Natural killer cell treated with Interleukin-12 subunit alpha and Interleukin-12 subunit beta and Interleukin-15 and Interleukin-18, amount 100 ng/mL, for 72 hours (primary cell): ENCODE results near the gene PRSS50. TPM values are rescaled to one million over a fixed set of nuclear protein-coding genes. Genes with fewer than 3 reads are reported as not detected.

Experiments used
- ATAC-seq, 2 donors: fragments of 150-1000 bp; cut with Tn5 transposase in 1 of 2; sonication (Bioruptor Pico), chemical (Tn5 transposase) in 1 of 2; 2 replicates each; pipeline ENCODE4 v1.10.0; 2021
- DNase-seq: peaks from one replicate; pipeline ENCODE4 v3.0.0; 2022; ENCODE audit warnings: low spot score
- H3K27ac Mint-ChIP-seq, 2 donors: 1 replicate in 1 of 2; 2 replicates in 1 of 2; pipeline ENCODE4 v1.8.0; 2022; ENCODE audit warnings: mixed read lengths in 2 of 2, mild to moderate bottlenecking in 1 of 2, moderate library complexity in 1 of 2
- H3K27me3 Mint-ChIP-seq, 2 donors: 1 replicate in 1 of 2; 2 replicates in 1 of 2; pipeline ENCODE4 v1.8.0; 2022; ENCODE audit warnings: mixed read lengths in 2 of 2
- H3K36me3 Mint-ChIP-seq: one replicate; pipeline ENCODE4 v1.8.0; 2022; ENCODE audit warnings: mixed read lengths
- H3K4me1 Mint-ChIP-seq, 2 donors: 1 replicate in 1 of 2; 2 replicates in 1 of 2; pipeline ENCODE4 v1.8.0; 2022; ENCODE audit warnings: low read depth in 2 of 2, mixed read lengths in 2 of 2, mild to moderate bottlenecking in 1 of 2
- H3K4me3 Mint-ChIP-seq: one replicate; pipeline ENCODE4 v1.8.0; 2022; ENCODE audit warnings: mixed read lengths
- H3K9me3 Mint-ChIP-seq: 2 replicates; pipeline ENCODE4 v1.8.0; 2022; ENCODE audit warnings: mixed read lengths
- total RNA-seq, 2 donors: library from RNA; stranded (reverse); gene quantifications; one replicate each; pipeline ENCODE4 v1.2.3, GENCODE V29; 2022

The PRSS50 gene
- total RNA-seq, 2 donors from 2014 or later: not detected

- DNase-seq (no peak), ATAC-seq (no peak)
- no peak overlapping the region for H3K4me3 Mint-ChIP-seq
- H3K27me3 Mint-ChIP-seq: no peaks in the 10 kb centered on the region
- H3K27ac Mint-ChIP-seq: no peak overlapping the region
- no peaks in the 10 kb centered on the region for H3K9me3 Mint-ChIP-seq
- H3K4me1 Mint-ChIP-seq: no peaks in the 10 kb centered on the region
- no peaks in the 10 kb centered on the region for H3K36me3 Mint-ChIP-seq
These were observed 36.3 kb downstream of the PRSS50 start for GRCh38 chr3:46681387-46681786.

GRCh38 chr3:46680298-46680826, 37.3 kb downstream of the PRSS50 start:
- Mint-ChIP-seq H3K27ac (no peak overlapping the region), H3K4me3 (no peak overlapping the region), H3K9me3 (no peaks in the 10 kb centered on the region), H3K27me3 (no peaks in the 10 kb centered on the region), H3K36me3 (no peaks in the 10 kb centered on the region), H3K4me1 (no peaks in the 10 kb centered on the region)
- DNase-seq: no peak
- ATAC-seq: no peak

- ATAC-seq: no peak
- Mint-ChIP-seq H3K9me3 (no peaks in the 10 kb centered on the region), H3K4me3 (no peak overlapping the region), H3K36me3 (no peaks in the 10 kb centered on the region), H3K27me3 (no peaks in the 10 kb centered on the region), H3K4me1 (no peaks in the 10 kb centered on the region), H3K27ac (no peak overlapping the region)
- no peak for DNase-seq
These were observed 38.0 kb downstream of the PRSS50 start for GRCh38 chr3:46679681-46680080.

- Mint-ChIP-seq H3K4me3 (no peak overlapping the region), H3K27me3 (no peaks in the 10 kb centered on the region), H3K36me3 (no peaks in the 10 kb centered on the region), H3K9me3 (no peaks in the 10 kb centered on the region), H3K27ac (no peak overlapping the region), H3K4me1 (no peaks in the 10 kb centered on the region)
- ATAC-seq: no peak
- DNase-seq: no peak
These were observed 39.4 kb downstream of the PRSS50 start for GRCh38 chr3:46678280-46678679.

- no peaks in the 10 kb centered on the region for H3K36me3 Mint-ChIP-seq
- no peak overlapping the region for H3K27ac Mint-ChIP-seq
- no peak overlapping the region for H3K4me3 Mint-ChIP-seq
- H3K9me3 Mint-ChIP-seq: no peaks in the 10 kb centered on the region
- ATAC-seq (no peak), DNase-seq (no peak)
- H3K4me1 Mint-ChIP-seq: no peaks in the 10 kb centered on the region
- no peaks in the 10 kb centered on the region for H3K27me3 Mint-ChIP-seq
These were observed 40.3 kb downstream of the PRSS50 start for GRCh38 chr3:46677411-46677726.

- ATAC-seq (peak in 1 of 2 donors; percentile 16), DNase-seq (no peak)
- Mint-ChIP-seq H3K4me1 (no peaks in the 10 kb centered on the region), H3K4me3 (no peak overlapping the region), H3K27ac (no peak overlapping the region), H3K36me3 (no peaks in the 10 kb centered on the region), H3K27me3 (no peaks in the 10 kb centered on the region), H3K9me3 (no peaks in the 10 kb centered on the region)
These were observed 40.9 kb downstream of the PRSS50 start for GRCh38 chr3:46676601-46677410.

- Mint-ChIP-seq H3K9me3 (no peaks in the 10 kb centered on the region), H3K36me3 (no peaks in the 10 kb centered on the region), H3K4me1 (no peaks in the 10 kb centered on the region), H3K27ac (no peak overlapping the region), H3K4me3 (no peak overlapping the region), H3K27me3 (no peaks in the 10 kb centered on the region)
- no peak for ATAC-seq
- DNase-seq: no peak
These were observed 41.7 kb downstream of the PRSS50 start for GRCh38 chr3:46675843-46676567.

GRCh38 chr3:46675426-46675825, 42.2 kb downstream of the PRSS50 start:
- Mint-ChIP-seq H3K4me3 (no peak overlapping the region), H3K9me3 (no peaks in the 10 kb centered on the region), H3K36me3 (no peaks in the 10 kb centered on the region), H3K4me1 (no peaks in the 10 kb centered on the region), H3K27ac (no peak overlapping the region), H3K27me3 (no peaks in the 10 kb centered on the region)
- no peak for ATAC-seq
- no peak for DNase-seq

- Mint-ChIP-seq H3K4me3 (no peak overlapping the region), H3K27me3 (no peaks in the 10 kb centered on the region), H3K9me3 (no peaks in the 10 kb centered on the region), H3K27ac (no peak overlapping the region), H3K4me1 (no peaks in the 10 kb centered on the region), H3K36me3 (no peaks in the 10 kb centered on the region)
- DNase-seq (peak; percentile 18), ATAC-seq (no peak)
These were observed 43.4 kb downstream of the PRSS50 start for GRCh38 chr3:46674031-46674845.

GRCh38 chr3:46673151-46674030, 44.3 kb downstream of the PRSS50 start:
- no peak overlapping the region for H3K4me3 Mint-ChIP-seq

GRCh38 chr3:46672349-46672695, 45.3 kb downstream of the PRSS50 start:
- no peaks in the 10 kb centered on the region for H3K27me3 Mint-ChIP-seq
- no peak overlapping the region for H3K27ac Mint-ChIP-seq
- H3K9me3 Mint-ChIP-seq: no peaks in the 10 kb centered on the region
- ATAC-seq (no peak), DNase-seq (no peak)
- H3K4me3 Mint-ChIP-seq: no peak overlapping the region
- no peaks in the 10 kb centered on the region for H3K36me3 Mint-ChIP-seq
- H3K4me1 Mint-ChIP-seq: no peaks in the 10 kb centered on the region

More at GRCh38 chr3:46673151-46674030, 44.3 kb downstream of the PRSS50 start:
- ATAC-seq: no peak
- no peaks in the 10 kb centered on the region for H3K4me1 Mint-ChIP-seq
- H3K27me3 Mint-ChIP-seq: no peaks in the 10 kb centered on the region
- no peaks in the 10 kb centered on the region for H3K9me3 Mint-ChIP-seq
- H3K36me3 Mint-ChIP-seq: no peaks in the 10 kb centered on the region
- DNase-seq: peak; percentile 37
- H3K27ac Mint-ChIP-seq: no peak overlapping the region

GRCh38 chr3:46671541-46672348, 45.9 kb downstream of the PRSS50 start:
- Mint-ChIP-seq H3K36me3 (no peaks in the 10 kb centered on the region), H3K4me1 (no peaks in the 10 kb centered on the region), H3K27me3 (no peaks in the 10 kb centered on the region), H3K9me3 (no peaks in the 10 kb centered on the region), H3K27ac (no peak overlapping the region), H3K4me3 (no peak overlapping the region)
- ATAC-seq (no peak), DNase-seq (peak; percentile 53)
